Measurements from ENCODE around the gene CTNNBL1. TPM values are rescaled to one million over a fixed set of nuclear protein-coding genes. Genes with fewer than 3 reads are reported as not detected.
A peak's percentile ranks its signal among the peaks of the same experiment; 100 is the strongest.

The CTNNBL1 gene
- polyA plus RNA-seq, 1 of the 3 experiments (the other 2 are of a cell fraction) = 29.5 TPM

- TF ChIP-seq TAF1 (IDR thresholded peaks at IDR 0.05; ENCODE audit: borderline replicate concordance, low read depth, low read length) (no peak), FOXJ3 (CRISPR knock-in tag; IDR thresholded peaks at IDR 0.05) (no peak), GATA2 (CRISPR knock-in tag; IDR thresholded peaks at IDR 0.05) (no peak), SIN3A (IDR thresholded peaks at IDR 0.05; ENCODE audit: borderline replicate concordance, low read depth, low read length) (no peak), RXRA (IDR thresholded peaks at IDR 0.05; ENCODE audit: borderline replicate concordance, low read depth) (no peak), YY1 (IDR thresholded peaks at IDR 0.05; ENCODE audit: low read depth) (no peak), RAD21 (IDR thresholded peaks at IDR 0.05; ENCODE audit: low read length) (no peak), TEAD4 (IDR thresholded peaks at IDR 0.05; ENCODE audit: borderline replicate concordance, insufficient read depth) (no peak), MXI1 (IDR thresholded peaks at IDR 0.05; ENCODE audit: low read depth, low read length) (no peak), RCOR1 (IDR thresholded peaks at IDR 0.05; ENCODE audit: low read length) (no peak)
- H3K9me3 ChIP-seq = no peaks in the 10 kb centered on the region
- H3K9me2 ChIP-seq = no peaks in the 10 kb centered on the region
- no peaks in the 10 kb centered on the region for H3F3A ChIP-seq (replicated peaks; ENCODE audit: insufficient read depth)
- WGBS (ENCODE audit: low lambda C conversion rate) = 80% methylated on average over 31 of the region's 32 CpGs
- no peaks in the 10 kb centered on the region for H4K20me1 ChIP-seq (ENCODE audit: insufficient read depth)
- ChIA-PET CTCF (interaction anchor here (2.2 kb wide), 1 partner anchor 12 kb away, joined by 9 read pairs; no protein-coding TSS in a partner anchor), POLR2A (no interaction called here)
- H2AFZ ChIP-seq (ENCODE audit: low read depth) = no peak overlapping the region
- H3K4me3 ChIP-seq (ENCODE audit: low read depth in 2 of 2, low read length in 1 of 2) = no peak overlapping the region
- peaks cover 0 to 24% of the 10 kb centered on the region in 2 experiments; a peak in 2 of 4 replicates for H3K4me1 ChIP-seq (ENCODE audit: control insufficient read depth in 1 of 2, insufficient read depth in 2 of 2, low read depth in 1 of 2, low read length in 1 of 2)
- no peaks in the 10 kb centered on the region for H3K27me3 ChIP-seq (ENCODE audit: insufficient read depth)
- no peaks in the 10 kb centered on the region for H3K79me2 ChIP-seq (ENCODE audit: insufficient read depth)
- H3K36me3 ChIP-seq (replicated peaks in 1 of 2; ENCODE audit: control insufficient read depth in 1 of 2, insufficient read depth in 2 of 2, low read length in 1 of 2) = no peaks in the 10 kb centered on the region
- H3K4me2 ChIP-seq = no peak overlapping the region
- no peak overlapping the region for H3K9ac ChIP-seq
- no peak overlapping the region for H3K27ac ChIP-seq (ENCODE audit: low read depth in 2 of 2, low read length in 1 of 2)
- DNase-seq = peak; percentile 46
These were observed 192.0 kb downstream of the CTNNBL1 start for GRCh38 chr20:37885593-37886503.

GRCh38 chr20:37886851-37887297 lies 193.0 kb downstream of the CTNNBL1 start:
- DNase-seq = peak; percentile 48
- H3K4me2 ChIP-seq = no peak overlapping the region
- no peaks in the 10 kb centered on the region for H3K9me2 ChIP-seq
- 91% methylated on average over 3 of the region's 4 CpGs for WGBS (ENCODE audit: low lambda C conversion rate)
- ChIA-PET POLR2A (interaction anchor here (0.6 kb wide), 1 partner anchor 1934 kb away, joined by 3 read pairs; no protein-coding TSS in a partner anchor), CTCF (interaction anchor here (0.5 to 2.2 kb wide), 3 partner anchors 11 to 322 kb away, joined by 5 to 9 read pairs (median 7); no protein-coding TSS in a partner anchor)
- H3K27me3 ChIP-seq (ENCODE audit: insufficient read depth) = no peaks in the 10 kb centered on the region
- H3K79me2 ChIP-seq (ENCODE audit: insufficient read depth) = no peaks in the 10 kb centered on the region
- H3K4me3 ChIP-seq (ENCODE audit: low read depth in 2 of 2, low read length in 1 of 2) = no peak overlapping the region
- H3K27ac ChIP-seq (ENCODE audit: low read depth in 2 of 2, low read length in 1 of 2) = no peak overlapping the region
- H4K20me1 ChIP-seq (ENCODE audit: insufficient read depth) = no peaks in the 10 kb centered on the region
- H3K36me3 ChIP-seq (replicated peaks in 1 of 2; ENCODE audit: control insufficient read depth in 1 of 2, insufficient read depth in 2 of 2, low read length in 1 of 2) = no peaks in the 10 kb centered on the region
- H3K4me1 ChIP-seq (ENCODE audit: control insufficient read depth in 1 of 2, insufficient read depth in 2 of 2, low read depth in 1 of 2, low read length in 1 of 2) = peaks cover 0 to 14% of the 10 kb centered on the region in 2 experiments; a peak in 2 of 4 replicates
- H3F3A ChIP-seq (replicated peaks; ENCODE audit: insufficient read depth) = no peaks in the 10 kb centered on the region
- H3K9ac ChIP-seq = no peak overlapping the region
- TF ChIP-seq RCOR1 (IDR thresholded peaks at IDR 0.05; ENCODE audit: low read length) = 0 out of 2 replicates have a peak, but pooled peaks have one; percentile 6
- no peak for TF ChIP-seq TEAD4 (IDR thresholded peaks at IDR 0.05; ENCODE audit: borderline replicate concordance, insufficient read depth)
- TF ChIP-seq USF1 (IDR thresholded peaks at IDR 0.05; ENCODE audit: borderline replicate concordance, low read depth) = peak; percentile 67; the same call in 1 of the 2 replicates
- no peak overlapping the region for H2AFZ ChIP-seq (ENCODE audit: low read depth)
- no peaks in the 10 kb centered on the region for H3K9me3 ChIP-seq

Measured in SK-N-SH (cell line).